Measurements from ENCODE around the gene WWOX.

WWOX gene

DNA sequence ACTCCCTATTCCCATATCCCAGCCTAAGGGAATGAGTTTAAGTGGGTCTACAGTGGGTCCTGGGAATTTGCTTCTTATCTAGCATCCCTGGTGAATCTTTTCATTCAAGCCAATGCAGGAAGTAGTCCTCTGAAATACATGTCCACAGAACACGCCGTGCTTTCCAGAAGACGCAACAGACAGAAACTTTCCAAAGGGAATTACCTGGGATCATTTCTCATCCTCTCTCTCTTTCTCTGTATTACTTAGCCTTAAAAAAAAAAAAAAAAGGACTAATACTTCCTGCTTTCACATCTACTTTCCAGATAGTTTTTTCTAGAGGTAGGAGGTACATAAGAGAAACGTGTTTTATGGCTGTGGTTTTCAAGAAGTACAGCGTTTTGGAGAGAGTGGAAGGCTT lies 1002.0 kb downstream of the WWOX start:
- TF ChIP-seq ZNF70 (CRISPR knock-in tag; IDR thresholded peaks at IDR 0.05), result no peak
- no peak for TF ChIP-seq TOX (CRISPR knock-in tag; IDR thresholded peaks at IDR 0.05; ENCODE audit: borderline replicate concordance)
- no peak for TF ChIP-seq POU6F1 (CRISPR knock-in tag; IDR thresholded peaks at IDR 0.05; ENCODE audit: borderline replicate concordance, low read depth)
- no peak for TF ChIP-seq CREB5 (CRISPR knock-in tag; IDR thresholded peaks at IDR 0.05; ENCODE audit: low read depth)
- TF ChIP-seq BACH2 (CRISPR knock-in tag; IDR thresholded peaks at IDR 0.05; ENCODE audit: borderline replicate concordance), result no peak
- no peak for TF ChIP-seq ZNF565 (CRISPR knock-in tag; conservative IDR thresholded peaks at IDR 0.05; ENCODE audit: low read depth)
- TF ChIP-seq, protein P1, sequence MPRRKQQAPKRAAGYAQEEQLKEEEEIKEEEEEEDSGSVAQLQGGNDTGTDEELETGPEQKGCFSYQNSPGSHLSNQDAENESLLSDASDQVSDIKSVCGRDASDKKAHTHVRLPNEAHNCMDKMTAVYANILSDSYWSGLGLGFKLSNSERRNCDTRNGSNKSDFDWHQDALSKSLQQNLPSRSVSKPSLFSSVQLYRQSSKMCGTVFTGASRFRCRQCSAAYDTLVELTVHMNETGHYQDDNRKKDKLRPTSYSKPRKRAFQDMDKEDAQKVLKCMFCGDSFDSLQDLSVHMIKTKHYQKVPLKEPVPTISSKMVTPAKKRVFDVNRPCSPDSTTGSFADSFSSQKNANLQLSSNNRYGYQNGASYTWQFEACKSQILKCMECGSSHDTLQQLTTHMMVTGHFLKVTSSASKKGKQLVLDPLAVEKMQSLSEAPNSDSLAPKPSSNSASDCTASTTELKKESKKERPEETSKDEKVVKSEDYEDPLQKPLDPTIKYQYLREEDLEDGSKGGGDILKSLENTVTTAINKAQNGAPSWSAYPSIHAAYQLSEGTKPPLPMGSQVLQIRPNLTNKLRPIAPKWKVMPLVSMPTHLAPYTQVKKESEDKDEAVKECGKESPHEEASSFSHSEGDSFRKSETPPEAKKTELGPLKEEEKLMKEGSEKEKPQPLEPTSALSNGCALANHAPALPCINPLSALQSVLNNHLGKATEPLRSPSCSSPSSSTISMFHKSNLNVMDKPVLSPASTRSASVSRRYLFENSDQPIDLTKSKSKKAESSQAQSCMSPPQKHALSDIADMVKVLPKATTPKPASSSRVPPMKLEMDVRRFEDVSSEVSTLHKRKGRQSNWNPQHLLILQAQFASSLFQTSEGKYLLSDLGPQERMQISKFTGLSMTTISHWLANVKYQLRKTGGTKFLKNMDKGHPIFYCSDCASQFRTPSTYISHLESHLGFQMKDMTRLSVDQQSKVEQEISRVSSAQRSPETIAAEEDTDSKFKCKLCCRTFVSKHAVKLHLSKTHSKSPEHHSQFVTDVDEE (CRISPR knock-in tag; IDR thresholded peaks at IDR 0.05), result no peak
- TF ChIP-seq ESRRG (CRISPR knock-in tag; IDR thresholded peaks at IDR 0.05), result no peak
- TF ChIP-seq, protein P2, sequence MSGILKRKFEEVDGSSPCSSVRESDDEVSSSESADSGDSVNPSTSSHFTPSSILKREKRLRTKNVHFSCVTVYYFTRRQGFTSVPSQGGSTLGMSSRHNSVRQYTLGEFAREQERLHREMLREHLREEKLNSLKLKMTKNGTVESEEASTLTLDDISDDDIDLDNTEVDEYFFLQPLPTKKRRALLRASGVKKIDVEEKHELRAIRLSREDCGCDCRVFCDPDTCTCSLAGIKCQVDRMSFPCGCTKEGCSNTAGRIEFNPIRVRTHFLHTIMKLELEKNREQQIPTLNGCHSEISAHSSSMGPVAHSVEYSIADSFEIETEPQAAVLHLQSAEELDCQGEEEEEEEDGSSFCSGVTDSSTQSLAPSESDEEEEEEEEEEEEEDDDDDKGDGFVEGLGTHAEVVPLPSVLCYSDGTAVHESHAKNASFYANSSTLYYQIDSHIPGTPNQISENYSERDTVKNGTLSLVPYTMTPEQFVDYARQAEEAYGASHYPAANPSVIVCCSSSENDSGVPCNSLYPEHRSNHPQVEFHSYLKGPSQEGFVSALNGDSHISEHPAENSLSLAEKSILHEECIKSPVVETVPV (CRISPR knock-in tag; IDR thresholded peaks at IDR 0.05), result no peak
- no peak for TF ChIP-seq SNAI2 (CRISPR knock-in tag; IDR thresholded peaks at IDR 0.05)
- TF ChIP-seq OSR1 (CRISPR knock-in tag; IDR thresholded peaks at IDR 0.05), result no peak

GRCh38 chr16:79104567-79104966 lies 1005.1 kb downstream of the WWOX start:
- TF ChIP-seq TOX (CRISPR knock-in tag; IDR thresholded peaks at IDR 0.05; ENCODE audit: borderline replicate concordance), result no peak
- no peak for TF ChIP-seq ZNF70 (CRISPR knock-in tag; IDR thresholded peaks at IDR 0.05)
- TF ChIP-seq ARNTL (CRISPR knock-in tag; IDR thresholded peaks at IDR 0.05; ENCODE audit: borderline replicate concordance, low read depth), result no peak
- no peak for TF ChIP-seq CREB5 (CRISPR knock-in tag; IDR thresholded peaks at IDR 0.05; ENCODE audit: low read depth)
- no peak for TF ChIP-seq POU6F1 (CRISPR knock-in tag; IDR thresholded peaks at IDR 0.05; ENCODE audit: borderline replicate concordance, low read depth)
- TF ChIP-seq GLIS3 (CRISPR knock-in tag; IDR thresholded peaks at IDR 0.05), result no peak
- TF ChIP-seq PATZ1 (CRISPR knock-in tag; IDR thresholded peaks at IDR 0.05; ENCODE audit: borderline replicate concordance), result no peak
- no peak for TF ChIP-seq ISL1 (CRISPR knock-in tag; IDR thresholded peaks at IDR 0.05)
- no peak for TF ChIP-seq ZFP3 (CRISPR knock-in tag; IDR thresholded peaks at IDR 0.05)
- ATAC-seq, result no peak

More for the DNA sequence above, 1002.0 kb downstream of the WWOX start:
- no peak for ATAC-seq

DNA sequence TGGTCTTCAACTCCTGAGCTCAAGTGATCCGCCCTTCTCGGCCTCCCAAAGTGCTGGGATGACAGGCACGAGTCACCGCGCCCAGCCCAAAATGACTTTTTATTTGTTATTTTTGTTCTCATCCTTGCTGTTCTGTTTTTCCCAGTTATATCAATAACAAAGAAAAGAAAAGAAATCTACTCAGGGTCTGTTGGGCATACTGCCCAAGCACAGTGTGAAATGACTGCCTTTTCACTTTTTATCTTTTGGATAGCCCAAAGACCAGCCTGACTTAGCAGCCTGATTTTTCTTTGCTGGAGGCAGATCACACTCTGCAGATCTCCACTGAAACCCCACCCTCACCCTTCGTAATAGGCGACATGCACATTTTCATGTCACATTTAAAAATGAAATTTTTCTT lies 1007.8 kb downstream of the WWOX start:
- ATAC-seq, result no peak
- TF ChIP-seq GLIS3 (CRISPR knock-in tag; IDR thresholded peaks at IDR 0.05) (no peak), PPARA (CRISPR knock-in tag; IDR thresholded peaks at IDR 0.05; ENCODE audit: borderline replicate concordance) (no peak), ESRRG (CRISPR knock-in tag; IDR thresholded peaks at IDR 0.05) (no peak), SNAI2 (CRISPR knock-in tag; IDR thresholded peaks at IDR 0.05) (no peak), CSDC2 (CRISPR knock-in tag; IDR thresholded peaks at IDR 0.05) (no peak), PATZ1 (CRISPR knock-in tag; IDR thresholded peaks at IDR 0.05; ENCODE audit: borderline replicate concordance) (no peak), ZC3H10 (CRISPR knock-in tag; IDR thresholded peaks at IDR 0.05) (no peak), ZNF8 (CRISPR knock-in tag; IDR thresholded peaks at IDR 0.05) (no peak), ZNF565 (CRISPR knock-in tag; conservative IDR thresholded peaks at IDR 0.05; ENCODE audit: low read depth) (no peak), ARNTL (CRISPR knock-in tag; IDR thresholded peaks at IDR 0.05; ENCODE audit: borderline replicate concordance, low read depth) (no peak)
- TF ChIP-seq, protein P2 (CRISPR knock-in tag; IDR thresholded peaks at IDR 0.05), result no peak

Measured in SK-N-SH treated with all-trans-retinoic acid at 6 μM for 48 hours (cell line).